GM23248 (cell line): Measurements from ENCODE around the gene EXOC2.

Source experiments
- EZH2 ChIP-seq: fragments of 200-600 bp; sonication (generic); IDR thresholded peaks from 2 replicates; pipeline ENCODE4 v1.6.1; 2018; ENCODE audit warnings: antibody characterized with exemption, mild to moderate bottlenecking; ENCODE audit not compliant: insufficient read depth, poor library complexity, severe bottlenecking
- EZH2phosphoT487 ChIP-seq: fragments of 200-600 bp; sonication (generic); IDR thresholded peaks from 2 replicates; pipeline ENCODE4 v1.6.1; 2018; ENCODE audit warnings: antibody characterized with exemption, moderate library complexity, mild to moderate bottlenecking, low read depth; ENCODE audit not compliant: insufficient read depth

GRCh38 chr6:674956-675355, 18.0 kb downstream of the EXOC2 start:
- TF ChIP-seq EZH2phosphoT487 (no peak), EZH2 (no peak)
